AG09319 (cell line): Measurements from ENCODE around the gene ARL10.

Experiments used
- DNase-seq: peaks from one replicate; pipeline ENCODE4 v3.0.0-alpha.2; 2010; ENCODE audit warnings: low read depth; ENCODE audit errors: extremely low read depth
- CTCF ChIP-seq: IDR thresholded peaks from 2 replicates; pipeline ENCODE4 v1.5.1; 2011; ENCODE audit warnings: low read depth, mild to moderate bottlenecking, inconsistent platforms, low read length, moderate library complexity

ARL10 gene

GRCh38 chr5:176425791-176426190 lies 60.5 kb downstream of the ARL10 start:
- no peak for TF ChIP-seq CTCF
- no peak for DNase-seq

GRCh38 chr5:176426876-176427275 lies 61.6 kb downstream of the ARL10 start:
- no peak for TF ChIP-seq CTCF
- no peak for DNase-seq

- no peak for TF ChIP-seq CTCF
- no peak for DNase-seq
Measured at GRCh38 chr5:176427971-176428370, 62.7 kb downstream of the ARL10 start.

- TF ChIP-seq CTCF: no peak; the same call in 1 of the 2 replicates
- DNase-seq: no peak
Measured at GRCh38 chr5:176429972-176430371, 64.7 kb downstream of the ARL10 start.
